Left ventricle myocardium inferior (tissue), 1 donor: ENCODE measurements around the gene ZFP64. TPM values are rescaled to one million over a fixed set of nuclear protein-coding genes. Genes with fewer than 3 reads are reported as not detected.

Experiments used
- DNase-seq: peaks from one replicate; pipeline ENCODE4 v3.0.0-alpha.2; 2020
- H3K27ac ChIP-seq: fragments of 200-600 bp; replicated peaks from 2 replicates; pipeline ENCODE4 v1.8.0; 2021
- H3K27me3 ChIP-seq: fragments of 200-600 bp; 2 replicates; pipeline ENCODE4 v1.8.0; 2021; ENCODE audit warnings: low read depth
- H3K36me3 ChIP-seq: fragments of 200-600 bp; 2 replicates; pipeline ENCODE4 v1.8.0; 2021
- H3K4me1 ChIP-seq: fragments of 200-600 bp; 2 replicates; pipeline ENCODE4 v1.8.0; 2021
- H3K4me3 ChIP-seq: fragments of 200-600 bp; 2 replicates; pipeline ENCODE4 v1.8.0; 2021; ENCODE audit warnings: mild to moderate bottlenecking, moderate library complexity
- H3K9me3 ChIP-seq: fragments of 200-600 bp; replicated peaks from 2 replicates; pipeline ENCODE4 v1.8.0; 2021
- CTCF ChIP-seq: fragments of 200-600 bp; IDR thresholded peaks from 2 replicates; pipeline ENCODE4 v1.8.0; 2021; ENCODE audit warnings: antibody characterized with exemption, mild to moderate bottlenecking, borderline replicate concordance
- intact Hi-C: fragments of 100-400 bp; cut with micrococcal nuclease; formaldehyde crosslinking; loops from one replicate; pipeline ENCODE4 v1.11.0; 2022
- total RNA-seq: library from RNA; stranded (reverse); fragmentation: NEBNext Ultra II Directional; extraction: Animal tissue kit (Norgen Biotek cat#: 25700); gene quantifications from one replicate; pipeline ENCODE4 v1.2.1, GENCODE V29; 2021
- donor health status: DM: no; HTN: yes; CAD: no; lungs with severe emphysema.

The ZFP64 gene
- total RNA-seq, 1 donor from 2014 or later, result 8.4 TPM

GRCh38 chr20:52160621-52161204, 30.9 kb downstream of the ZFP64 start:
- no peak for DNase-seq
- TF ChIP-seq CTCF, result no peak
- no peaks in the 10 kb centered on the region for H3K27me3 ChIP-seq
- H3K9me3 ChIP-seq, result peaks cover 12% of the 10 kb centered on the region
- H3K4me1 ChIP-seq, result no peaks in the 10 kb centered on the region
- H3K36me3 ChIP-seq, result peaks cover 99% of the 10 kb centered on the region
- H3K4me3 ChIP-seq, result no peak overlapping the region
- intact Hi-C loops, result no loop called here
- no peak overlapping the region for H3K27ac ChIP-seq

- H3K36me3 ChIP-seq, result peaks cover 99% of the 10 kb centered on the region
- intact Hi-C loops, result no loop called here
- DNase-seq, result no peak
Observed at GRCh38 chr20:52160049-52160570, 31.5 kb downstream of the ZFP64 start.

GRCh38 chr20:52154575-52154974, 37.0 kb downstream of the ZFP64 start:
- TF ChIP-seq CTCF, result no peak
- intact Hi-C loops, result no loop called here

More at GRCh38 chr20:52160049-52160570, 31.5 kb downstream of the ZFP64 start:
- H3K27me3 ChIP-seq, result no peaks in the 10 kb centered on the region
- no peak overlapping the region for H3K27ac ChIP-seq
- TF ChIP-seq CTCF, result no peak
- no peaks in the 10 kb centered on the region for H3K4me1 ChIP-seq
- peaks cover 8% of the 10 kb centered on the region for H3K9me3 ChIP-seq
- H3K4me3 ChIP-seq, result no peak overlapping the region

GRCh38 chr20:52153896-52154295, 37.7 kb downstream of the ZFP64 start:
- intact Hi-C loops, result no loop called here
- no peak overlapping the region for H3K27ac ChIP-seq
- peaks cover 8% of the 10 kb centered on the region for H3K9me3 ChIP-seq
- no peaks in the 10 kb centered on the region for H3K27me3 ChIP-seq
- H3K4me3 ChIP-seq, result no peak overlapping the region
- H3K4me1 ChIP-seq, result no peaks in the 10 kb centered on the region
- DNase-seq, result no peak
- H3K36me3 ChIP-seq, result peaks cover 73% of the 10 kb centered on the region
- TF ChIP-seq CTCF, result no peak

More at GRCh38 chr20:52154575-52154974, 37.0 kb downstream of the ZFP64 start:
- Histone ChIP-seq H3K27ac (no peak overlapping the region), H3K27me3 (no peaks in the 10 kb centered on the region), H3K4me1 (no peaks in the 10 kb centered on the region), H3K4me3 (no peak overlapping the region), H3K36me3 (peaks cover 79% of the 10 kb centered on the region), H3K9me3 (peaks cover 8% of the 10 kb centered on the region)
- no peak for DNase-seq

- H3K27ac ChIP-seq, result no peak overlapping the region
- H3K9me3 ChIP-seq, result peaks cover 8% of the 10 kb centered on the region
- H3K4me3 ChIP-seq, result no peak overlapping the region
- no peak for TF ChIP-seq CTCF
- no peaks in the 10 kb centered on the region for H3K27me3 ChIP-seq
- H3K4me1 ChIP-seq, result no peaks in the 10 kb centered on the region
- peaks cover 63% of the 10 kb centered on the region for H3K36me3 ChIP-seq
- no peak for DNase-seq
- intact Hi-C loops, result no loop called here
Observed at GRCh38 chr20:52152921-52153320, 38.7 kb downstream of the ZFP64 start.
